Stomach (tissue), 4 donors: ENCODE data around the gene BBLN.

Source experiments
- EP300 ChIP-seq: sonication (generic); formaldehyde crosslinking; IDR thresholded peaks from one replicate; pipeline ENCODE4 v1.6.1; 2017; ENCODE audit warnings: antibody characterized with exemption
- POLR2A ChIP-seq, 4 donors: fragments of 450-650 bp; IDR thresholded peaks; one replicate each; pipeline ENCODE4 v1.6.1; 2016; ENCODE audit warnings: antibody characterized with exemption in 4 of 4, control low read depth in 2 of 4, mild to moderate bottlenecking in 1 of 4, moderate library complexity in 1 of 4

GRCh38 chr9:128180001-128180400, 19.9 kb downstream of the BBLN start:
- TF ChIP-seq POLR2A (IDR thresholded peaks at IDR 0.05) (no peak), EP300 (no peak)
